CD4-positive, alpha-beta T cell treated with Interleukin-4 for 1 hour (primary cell): ENCODE measurements around the gene ALDH1A3.
A peak's percentile ranks its signal among the peaks of the same experiment; 100 is the strongest.
"Not testable (repeated sequence)": the region's sequence is repeated elsewhere in the genome, so short reads cannot be mapped to it uniquely, and the experiment has no call there.

Experiments used
- DNase-seq, 2 donors: peaks; one replicate each; pipeline ENCODE4 v3.0.0-alpha.2; 2020 to 2022

The ALDH1A3 gene

GRCh38 chr15:100879464-100880138, at the start of gene ALDH1A3:
Gene ALDH1A3 (plus strand): TSS chr15:100879831. CDS start chr15:100879908, 77 bp downstream.
- DNase-seq = no peak

GRCh38 chr15:100831467-100831866, 48.2 kb upstream of the ALDH1A3 start:
- no peak for DNase-seq

GRCh38 chr15:100832149-100832942, 47.3 kb upstream of the ALDH1A3 start:
- no peak for DNase-seq

- DNase-seq = no peak
These were observed 45.9 kb upstream of the ALDH1A3 start for GRCh38 chr15:100833417-100834389.

GRCh38 chr15:100834731-100835130, 44.9 kb upstream of the ALDH1A3 start:
- DNase-seq = no peak

DNA sequence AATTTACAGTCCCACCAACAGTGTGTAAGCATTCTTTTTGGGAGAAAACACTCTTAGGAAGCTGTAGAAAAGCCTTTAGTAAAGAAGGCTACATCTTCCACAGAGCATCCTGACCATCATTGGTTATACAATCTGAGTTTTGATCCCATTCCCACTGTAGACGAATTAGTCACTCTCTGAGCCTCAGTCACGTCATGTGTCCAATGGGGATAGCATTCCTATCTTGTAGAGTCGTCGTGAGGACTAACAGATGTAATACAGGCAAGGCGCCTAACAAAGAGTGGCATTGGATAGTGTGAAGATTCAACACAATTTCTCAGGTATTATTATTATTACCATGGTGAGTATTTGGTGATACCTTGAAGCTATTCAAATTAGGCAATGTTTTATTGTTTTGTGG, 44.0 kb upstream of the ALDH1A3 start:
- no peak for DNase-seq

DNA sequence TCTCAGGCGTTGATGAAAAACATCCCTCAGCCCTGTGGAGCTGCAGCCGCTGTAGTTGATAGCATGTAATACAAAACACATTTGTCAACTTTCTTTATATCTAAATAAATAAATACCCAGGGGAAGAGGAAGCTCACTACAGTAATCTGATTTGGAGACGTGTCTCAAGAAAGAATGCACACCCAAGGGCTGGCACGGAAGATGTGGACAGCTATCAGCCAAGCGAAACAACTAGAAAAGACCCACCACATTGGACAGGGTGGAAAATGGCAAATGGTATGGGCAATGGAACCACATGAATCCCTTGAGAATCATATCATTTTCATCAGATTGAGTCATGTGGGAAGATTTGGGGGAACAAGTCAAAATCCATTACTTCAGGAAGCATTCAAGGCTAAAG, 43.1 kb upstream of the ALDH1A3 start:
- DNase-seq = no peak

DNA sequence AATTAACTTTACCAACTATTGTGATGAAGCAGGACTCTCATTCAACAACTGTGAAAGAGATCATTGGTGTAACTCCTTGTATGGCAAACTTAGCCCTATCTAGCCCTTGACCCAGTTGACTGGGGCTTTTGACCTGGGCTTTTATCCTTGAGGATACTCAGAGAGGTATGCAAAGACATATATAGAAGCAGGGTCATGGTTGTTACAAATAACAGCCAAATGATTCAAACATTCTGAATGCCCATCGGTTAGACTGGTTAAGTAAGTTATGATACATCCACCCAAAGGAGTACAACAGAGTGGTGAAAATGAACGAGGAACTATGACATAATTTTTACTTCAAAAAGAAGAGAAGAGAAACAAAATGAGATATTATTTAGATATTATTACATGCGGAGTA, 38.2 kb upstream of the ALDH1A3 start:
- DNase-seq = no peak

- DNase-seq = no peak
These were observed 36.6 kb upstream of the ALDH1A3 start for GRCh38 chr15:100842756-100843730.

GRCh38 chr15:100844167-100844566, 35.5 kb upstream of the ALDH1A3 start:
- no peak for DNase-seq

DNA sequence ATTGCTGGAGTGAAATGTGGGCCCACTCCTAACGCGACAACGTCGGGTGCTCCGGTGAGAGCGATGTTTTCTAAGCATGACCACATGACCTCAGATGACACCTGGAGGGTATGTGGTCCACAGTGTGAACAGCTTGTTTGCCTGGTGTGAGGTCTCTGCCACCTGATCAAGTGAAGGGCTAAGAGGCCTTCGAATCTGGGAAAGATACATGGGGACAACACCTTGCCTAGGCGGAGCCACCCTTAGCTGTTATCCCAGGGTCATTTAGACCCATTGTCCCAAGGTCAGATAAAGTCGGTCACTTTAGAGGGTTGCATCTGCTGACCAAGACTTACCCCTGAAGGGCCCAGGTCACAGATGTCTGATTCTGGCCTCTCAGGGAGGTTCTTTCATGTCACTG, 34.9 kb upstream of the ALDH1A3 start:
- no peak for DNase-seq

- no peak for DNase-seq
These were observed 32.4 kb upstream of the ALDH1A3 start for GRCh38 chr15:100847194-100847593.

- peak; percentile 40 to 56 for DNase-seq
These were observed 30.4 kb upstream of the ALDH1A3 start for GRCh38 chr15:100849021-100849854.

- no peak for DNase-seq
These were observed 29.8 kb upstream of the ALDH1A3 start for GRCh38 chr15:100849855-100850218.

GRCh38 chr15:100851428-100852015, 28.1 kb upstream of the ALDH1A3 start:
- not testable (repeated sequence) for DNase-seq

- no peak for DNase-seq
These were observed 27.0 kb upstream of the ALDH1A3 start for GRCh38 chr15:100852630-100853029.

DNA sequence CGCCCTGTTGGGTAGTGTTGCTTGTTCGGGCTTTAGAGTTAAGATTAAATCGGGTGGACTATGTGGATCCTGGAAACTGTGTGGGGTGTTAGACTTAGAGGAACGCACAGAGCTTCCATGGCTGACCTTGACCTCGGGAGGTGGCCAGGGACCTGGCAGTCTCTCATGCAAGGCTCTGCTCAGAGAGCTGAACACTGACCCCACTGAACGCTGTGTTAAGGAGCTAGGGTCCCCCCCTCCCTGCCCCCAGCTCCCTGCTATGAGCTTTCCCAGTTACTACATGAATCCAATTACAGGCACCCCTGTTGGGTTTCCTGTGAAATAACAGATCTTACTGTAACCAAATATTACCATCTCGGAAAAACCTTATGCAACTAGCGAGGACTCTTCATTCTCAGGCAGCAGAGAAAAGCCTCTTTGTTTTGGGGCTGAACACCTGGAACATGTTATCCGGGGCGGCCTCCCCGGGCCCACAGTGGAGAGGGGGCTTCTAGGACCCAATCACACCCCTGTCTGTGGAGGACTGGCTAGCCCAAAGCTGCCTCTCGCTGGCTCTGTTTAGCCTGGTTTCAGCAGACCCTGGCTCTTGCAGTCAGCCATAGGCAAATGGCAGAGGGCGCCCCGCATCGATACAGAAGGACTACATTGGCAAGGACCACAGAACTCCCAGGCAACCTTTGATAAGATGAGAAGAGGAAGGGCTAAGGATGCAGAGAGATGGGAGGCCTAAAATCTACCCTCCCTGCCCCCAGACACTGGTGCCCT, 25.8 kb upstream of the ALDH1A3 start:
- DNase-seq = no peak

DNA sequence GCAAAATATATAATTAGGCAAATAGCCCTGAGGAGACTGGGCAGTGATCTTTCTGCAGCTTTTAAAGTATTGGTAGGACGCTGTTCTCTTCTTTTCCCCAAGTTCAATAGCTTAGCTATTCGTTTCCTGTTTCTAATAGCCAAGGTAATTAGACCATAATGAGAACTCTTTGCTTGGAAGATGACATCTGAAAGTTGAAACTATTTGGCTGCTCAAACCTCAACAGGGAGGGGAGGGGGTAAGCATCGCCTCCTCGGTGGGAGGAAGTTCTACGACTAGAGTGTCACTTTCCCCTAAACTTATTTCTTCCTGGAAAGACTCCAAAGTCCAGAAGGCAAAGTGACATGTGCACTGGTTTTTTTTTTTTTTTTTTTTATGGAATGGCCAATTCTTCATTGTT, 22.8 kb upstream of the ALDH1A3 start:
- DNase-seq = no peak

DNA sequence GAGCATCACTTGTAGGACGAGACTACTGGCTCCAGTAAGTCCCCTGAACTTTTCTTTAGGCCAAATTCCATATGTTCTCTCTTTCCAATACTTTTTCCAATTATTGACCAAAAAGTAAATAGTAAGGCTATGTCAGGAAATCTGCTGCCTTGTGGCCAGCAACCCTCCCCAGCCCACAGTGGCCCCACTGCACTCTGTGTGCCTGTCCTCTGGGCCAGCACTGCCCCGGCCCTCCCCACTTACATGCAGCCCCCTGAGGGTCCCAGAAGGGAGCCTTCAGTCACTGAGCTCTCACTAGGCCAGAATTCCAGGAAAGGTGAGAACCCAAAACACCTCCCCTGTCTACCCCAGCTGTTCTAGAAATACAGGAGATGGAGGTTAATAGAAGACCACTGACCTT, 21.3 kb upstream of the ALDH1A3 start:
- DNase-seq = no peak
